Measurements from ENCODE around the gene CBARP. TPM values are rescaled to one million over a fixed set of nuclear protein-coding genes. Genes with fewer than 3 reads are reported as not detected.

Gene CBARP
- total RNA-seq, 1 experiment from 2014 or later = 1.9 TPM

GRCh38 chr19:1268226-1269064, 30.6 kb upstream of the CBARP start:
- no peaks in the 10 kb centered on the region for H3K27me3 ChIP-seq (ENCODE audit: insufficient read depth, low read depth)
- no peak for DNase-seq
- POLR2A ChIA-PET (ENCODE audit: unreplicated experiment) = interaction anchor here (0.5 to 1.3 kb wide), 24 partner anchors 9 to 1267 kb away, joined by 3 to 23 read pairs (median 4); partner anchors contain the start of genes ABCA7, GPX4 and REEP6
- no peaks in the 10 kb centered on the region for H3K9me2 ChIP-seq (ENCODE audit: insufficient read depth)
- BruUV-seq (replicated peaks) = no TSS peak
- H3K4me1 ChIP-seq (replicated peaks; ENCODE audit: insufficient read depth) = peaks cover 46% of the 10 kb centered on the region
- no peak for TF ChIP-seq EZH2 (IDR thresholded peaks at IDR 0.05; ENCODE audit: low read depth)
- TF ChIP-seq CTCF (conservative IDR thresholded peaks at IDR 0.05) = no peak
- peak overlapping the region; percentile 67; the same call in 1 of the 2 replicates for H3K4me3 ChIP-seq
- peaks cover 7% of the 10 kb centered on the region; the same call in 1 of the 2 replicates for H3K36me3 ChIP-seq (ENCODE audit: low read depth)
- peak overlapping the region; percentile 63 for H3K4me2 ChIP-seq
- peaks cover 8% of the 10 kb centered on the region; the same call in 1 of the 2 replicates for H4K20me1 ChIP-seq (ENCODE audit: insufficient read depth)
- peaks cover 38% of the 10 kb centered on the region for H3F3A ChIP-seq (ENCODE audit: insufficient read depth, low read depth)
- CTCF ChIA-PET = interaction anchor here (0.6 to 5.0 kb wide), 3 partner anchors 16 to 187 kb away, joined by 4 to 76 read pairs (median 5); no protein-coding TSS in a partner anchor
- no peak overlapping the region for H2AFZ ChIP-seq
- H3K9me3 ChIP-seq (ENCODE audit: insufficient read depth, low read depth) = no peaks in the 10 kb centered on the region
- intact Hi-C loops (cut with micrococcal nuclease; ENCODE audit: unreplicated experiment) = no loop called here
- H3K27ac ChIP-seq = no peak overlapping the region
- peaks cover 38% of the 10 kb centered on the region for H3K79me2 ChIP-seq (ENCODE audit: low read depth)

- no peak for DNase-seq
- Histone ChIP-seq H2AFZ (no peak overlapping the region), H3K27me3 (ENCODE audit: insufficient read depth, low read depth) (no peaks in the 10 kb centered on the region), H4K20me1 (ENCODE audit: insufficient read depth) (peaks cover 4% of the 10 kb centered on the region; the same call in 1 of the 2 replicates), H3K79me2 (ENCODE audit: low read depth) (peaks cover 30% of the 10 kb centered on the region), H3F3A (ENCODE audit: insufficient read depth, low read depth) (peaks cover 39% of the 10 kb centered on the region; the same call in 1 of the 2 replicates), H3K4me3 (peak overlapping the region; percentile 59; the same call in 1 of the 2 replicates), H3K27ac (no peak overlapping the region), H3K9me2 (ENCODE audit: insufficient read depth) (no peaks in the 10 kb centered on the region), H3K36me3 (ENCODE audit: low read depth) (peaks cover 6% of the 10 kb centered on the region; the same call in 1 of the 2 replicates), H3K4me2 (peak overlapping the region; percentile 78), H3K4me1 (replicated peaks; ENCODE audit: insufficient read depth) (peaks cover 46% of the 10 kb centered on the region), H3K9me3 (ENCODE audit: insufficient read depth, low read depth) (no peaks in the 10 kb centered on the region)
- intact Hi-C loops (cut with micrococcal nuclease; ENCODE audit: unreplicated experiment) = loop anchor here (2.0 kb wide), 1 partner anchor 15 kb away; no protein-coding TSS in a partner anchor
- BruUV-seq (replicated peaks) = no TSS peak
- CTCF ChIA-PET = interaction anchor here (5.0 kb wide), 1 partner anchor 23 kb away, joined by 76 read pairs; no protein-coding TSS in a partner anchor
- POLR2A ChIA-PET (ENCODE audit: unreplicated experiment) = no interaction called here
- no peak for TF ChIP-seq CTCF (conservative IDR thresholded peaks at IDR 0.05)
- no peak for TF ChIP-seq EZH2 (IDR thresholded peaks at IDR 0.05; ENCODE audit: low read depth)
Measured at GRCh38 chr19:1267477-1268225, 29.8 kb upstream of the CBARP start.

Measured in PC-9 (cell line).